Measurements from ENCODE around the gene TOGARAM2. TPM values are rescaled to one million over a fixed set of nuclear protein-coding genes. Genes with fewer than 3 reads are reported as not detected.
A peak's percentile ranks its signal among the peaks of the same experiment; 100 is the strongest.

The TOGARAM2 gene
- total and polyA plus RNA-seq, 2 of the 8 experiments (the other 6 are each of a cell fraction or from before 2014, with no cell fraction given), result 0.42 to 1.4 TPM

GRCh38 chr2:29053670-29054400 lies 72.7 kb downstream of the TOGARAM2 start:
- Histone ChIP-seq H3K36me3 (ENCODE audit: control insufficient read depth in 2 of 4, insufficient read depth in 4 of 4, low read length in 3 of 4) (no peaks in the 10 kb centered on the region), H3K9ac (replicated peaks in 1 of 4; ENCODE audit: extremely low read depth in 1 of 4, low read depth in 3 of 4, low read length in 3 of 4) (no peak overlapping the region), H2BK20ac (ENCODE audit: low read length) (no peak overlapping the region), H2BK120ac (replicated peaks; ENCODE audit: low read depth, low read length) (no peak overlapping the region), H4K8ac (ENCODE audit: extremely low read depth, insufficient read depth, low read length) (no peak overlapping the region), H3K56ac (replicated peaks; ENCODE audit: insufficient read length, low read depth, low read length) (no peak overlapping the region), H3K4me1 (replicated peaks in 1 of 4; ENCODE audit: control insufficient read depth in 3 of 4, insufficient read depth in 4 of 4, low read length in 3 of 4) (peaks cover 0 to 5% (median 2%) of the 10 kb centered on the region in 4 experiments; a peak in 4 of 7 replicates), H2BK15ac (ENCODE audit: low read length) (0 out of 2 replicates have a peak overlapping the region, but pooled peaks have one; percentile 40), H4K5ac (ENCODE audit: insufficient read length, low read depth, low read length) (no peak overlapping the region), H3K4me2 (ENCODE audit: insufficient read depth in 1 of 2, low read depth in 2 of 2, low read length in 2 of 2) (no peak overlapping the region), H4K20me1 (replicated peaks in 1 of 2; ENCODE audit: control insufficient read depth in 1 of 2, insufficient read depth in 2 of 2, low read length in 2 of 2) (no peaks in the 10 kb centered on the region), H3K14ac (ENCODE audit: insufficient read length) (no peak overlapping the region), H3K79me2 (ENCODE audit: control insufficient read depth in 1 of 2, insufficient read depth in 2 of 2, low read length in 2 of 2) (no peaks in the 10 kb centered on the region), H3K18ac (ENCODE audit: extremely low read depth, low read length) (no peak overlapping the region), H3K79me1 (ENCODE audit: low read depth, low read length) (no peaks in the 10 kb centered on the region), H2AK5ac (ENCODE audit: low read depth, low read length) (no peak overlapping the region), H3K9me3 (ENCODE audit: insufficient read depth in 2 of 2, low read depth in 1 of 2, low read length in 1 of 2) (no peaks in the 10 kb centered on the region), H2BK5ac (ENCODE audit: low read depth, low read length) (no peak overlapping the region), H2AFZ (ENCODE audit: low read length) (no peak overlapping the region), H4K91ac (replicated peaks; ENCODE audit: insufficient read length, low read length) (no peak overlapping the region), H3K4ac (replicated peaks; ENCODE audit: insufficient read length, low read depth, low read length) (no peak overlapping the region), H3K23me2 (ENCODE audit: low read depth, low read length) (no peaks in the 10 kb centered on the region), H3K23ac (ENCODE audit: insufficient read length) (no peak overlapping the region), H2BK12ac (ENCODE audit: low read depth, low read length) (no peak overlapping the region), H3K27me3 (replicated peaks in 1 of 4; ENCODE audit: control insufficient read depth in 3 of 4, extremely low read depth in 1 of 4, insufficient read depth in 3 of 4, low read length in 3 of 4) (no peaks in the 10 kb centered on the region), H3K4me3 (ENCODE audit: extremely low read depth in 1 of 4, insufficient read depth in 2 of 4, low read depth in 3 of 4, low read length in 4 of 4) (no peak overlapping the region), H3K27ac (ENCODE audit: low read depth, low read length) (no peak overlapping the region)
- ChIA-PET POLR2A (ENCODE audit: partially characterized antibody) (no interaction called here), CTCF (ENCODE audit: partially characterized antibody) (interaction anchor here (0.8 to 1.7 kb wide), 5 partner anchors 9 to 128 kb away, joined by 3 to 4 read pairs (median 3); no protein-coding TSS in a partner anchor)
- DNase-seq (ENCODE audit: low read depth in 1 of 2, low spot score in 2 of 2), result no peak
- FAIRE-seq, result no peak
- WGBS, 2 experiments (ENCODE audit: extremely low coverage in 1 of 2, insufficient coverage in 1 of 2, insufficient read length in 1 of 2, insufficient replicate concordance in 2 of 2, low coverage in 1 of 2, low lambda C conversion rate in 2 of 2, missing lambda C conversion rate in 1 of 2), result 83% methylated on average over 5 of the region's 5 CpGs; no CpG with 5 or more reads in 1 of the 2 experiments
- TF ChIP-seq CTCF (IDR thresholded peaks at IDR 0.05; ENCODE audit: control extremely low read depth in 1 of 3, insufficient read depth in 1 of 3, low read depth in 1 of 3, low read length in 3 of 3) (peak in 1 of 3 experiments; percentile 19; a peak in 1 of 4 replicates), NANOG (IDR thresholded peaks at IDR 0.05; ENCODE audit: insufficient read depth, low read depth, low read length, poor library complexity, severe bottlenecking) (no peak), TAF1 (IDR thresholded peaks at IDR 0.05; ENCODE audit: low read depth, low read length) (no peak), YY1 (IDR thresholded peaks at IDR 0.05; ENCODE audit: low read depth, low read length) (no peak), POU5F1 (IDR thresholded peaks at IDR 0.05; ENCODE audit: low read depth, low read length) (no peak), ASH2L (IDR thresholded peaks at IDR 0.05; ENCODE audit: low read length) (no peak), SUZ12 (IDR thresholded peaks at IDR 0.05; ENCODE audit: low read length) (no peak), KDM4A (IDR thresholded peaks at IDR 0.05; ENCODE audit: low read depth, low read length, severe bottlenecking) (no peak), EGR1 (IDR thresholded peaks at IDR 0.05; ENCODE audit: borderline replicate concordance, low read depth, low read length) (no peak), CTBP2 (IDR thresholded peaks at IDR 0.05; ENCODE audit: borderline replicate concordance, insufficient read depth, insufficient read length, low read length) (no peak)

All from H1 (cell line).